Right lobe of liver (tissue), 6 donors: ENCODE measurements around the gene ABLIM2. TPM values are rescaled to one million over a fixed set of nuclear protein-coding genes. Genes with fewer than 3 reads are reported as not detected.

Source experiments
- ATAC-seq, 4 donors: fragments of 200-7000 bp; cut with Tn5 transposase; one replicate each; pipeline ENCODE4 v1.9.1; 2020; ENCODE audit warnings: mild to moderate bottlenecking in 4 of 4, moderate library complexity in 4 of 4
- DNase-seq, 3 donors: peaks; one replicate each; pipeline ENCODE4 v3.0.0-alpha.2; 2020
- H3K27ac ChIP-seq, 3 donors: fragments of 200-600 bp; one replicate each; pipeline ENCODE4 v1.8.0; 2022
- H3K27me3 ChIP-seq, 2 donors: fragments of 200-600 bp; one replicate each; pipeline ENCODE4 v1.8.0; 2022
- H3K36me3 ChIP-seq, 4 donors: fragments of 200-600 bp; sonication (generic) in 1 of 4; one replicate each; pipeline versions ENCODE4 v1.5.1 to v1.8.0; 2017 to 2022; ENCODE audit warnings: control low read depth in 1 of 4
- H3K4me1 ChIP-seq, 4 donors: fragments of 200-600 bp; sonication (generic) in 1 of 4; one replicate each; pipeline versions ENCODE4 v1.5.1 to v1.8.0; 2017 to 2022; ENCODE audit warnings: control low read depth in 1 of 4
- H3K4me3 ChIP-seq, 3 donors: fragments of 200-600 bp; one replicate each; pipeline ENCODE4 v1.8.0; 2022
- H3K9me3 ChIP-seq, 4 donors: fragments of 200-600 bp; sonication (generic) in 1 of 4; one replicate each; pipeline versions ENCODE4 v1.5.1 to v1.8.0; 2017 to 2022; ENCODE audit warnings: control low read depth in 1 of 4
- CTCF ChIP-seq, 4 donors: fragments of 200-600 bp in 3 of 4; fragments of 450-650 bp in 1 of 4; IDR thresholded peaks; one replicate each; pipeline versions ENCODE4 v1.5.1 to v1.8.0; 2016 to 2022; ENCODE audit warnings: antibody characterized with exemption in 4 of 4, mild to moderate bottlenecking in 2 of 4
- POLR2A ChIP-seq: fragments of 450-650 bp; IDR thresholded peaks from one replicate; pipeline ENCODE4 v1.6.1; 2017; ENCODE audit warnings: antibody characterized with exemption, mild to moderate bottlenecking
- WGBS: methylation state at CpG from one replicate; pipeline ENCODE4 v1.1.6; 2018; ENCODE audit warnings: low coverage, low lambda C conversion rate; ENCODE audit not compliant: insufficient coverage; ENCODE audit errors: missing lambda C conversion rate; 5-methylcytosine and 5-hydroxymethylcytosine counted together
- intact Hi-C, 2 donors: fragments of 100-400 bp; cut with DNase I; formaldehyde crosslinking; loops; one replicate each; pipeline versions ENCODE4 v1.11.2 to v1.14.1; 2022
- total RNA-seq, 6 experiments: library from RNA; depleted of rRNA in 2 of 6; stranded (reverse); fragments of >200 nt in 2 of 6; fragmentation: NEBNext Ultra II Directional in 3 of 6; extraction: Animal tissue kit (Norgen Biotek cat#: 25700) in 3 of 6; gene quantifications; one replicate each; pipeline versions ENCODE4 v1.1.0 to v1.2.4, GENCODE V29; 2016 to 2023
- donor health status: DM: no; HTN: yes; CAD: no.
- donor health status: DM: no; HTN: no; CAD: no.
- donor health status: DM: no; HTN: no; CAD: no.
- donor health status: DM: no; HTN: yes; CAD: no.
- donor health status: DM: no; HTN: yes; CAD: no.

Gene ABLIM2
- total RNA-seq, 6 experiments from 2014 or later: 0.93 to 3.5 (median 2.3) TPM

GRCh38 chr4:8121292-8122015 is 37.2 kb downstream of the ABLIM2 start:
- WGBS: 80% methylated on average over 1 of the region's 16 CpGs
- intact Hi-C loops: no loop called here
- DNase-seq (no peak), ATAC-seq (no peak)
- Histone ChIP-seq H3K27me3 (no peaks in the 10 kb centered on the region), H3K27ac (no peak overlapping the region), H3K36me3 (no peaks in the 10 kb centered on the region), H3K4me3 (no peak overlapping the region), H3K4me1 (no peaks in the 10 kb centered on the region), H3K9me3 (no peaks in the 10 kb centered on the region)
- TF ChIP-seq CTCF (IDR thresholded peaks at IDR 0.05): no peak
- no peak for TF ChIP-seq POLR2A

- Histone ChIP-seq H3K27ac (no peak overlapping the region), H3K9me3 (no peaks in the 10 kb centered on the region), H3K27me3 (no peaks in the 10 kb centered on the region), H3K4me3 (no peak overlapping the region), H3K36me3 (no peaks in the 10 kb centered on the region), H3K4me1 (no peaks in the 10 kb centered on the region)
- DNase-seq: no peak
- TF ChIP-seq CTCF (IDR thresholded peaks at IDR 0.05): no peak
- no peak for ATAC-seq
- WGBS: 76% methylated on average over 4 of the region's 12 CpGs
- intact Hi-C loops: no loop called here
Observed at GRCh38 chr4:8120501-8120900, 38.1 kb downstream of the ABLIM2 start.

- no peak for ATAC-seq
- DNase-seq: no peak
- Histone ChIP-seq H3K27ac (no peak overlapping the region), H3K4me1 (no peaks in the 10 kb centered on the region), H3K27me3 (no peaks in the 10 kb centered on the region), H3K36me3 (no peaks in the 10 kb centered on the region), H3K9me3 (no peaks in the 10 kb centered on the region), H3K4me3 (no peak overlapping the region)
- 93% methylated on average over 5 of the region's 18 CpGs for WGBS
- intact Hi-C loops: no loop called here
- TF ChIP-seq CTCF (IDR thresholded peaks at IDR 0.05) (no peak), POLR2A (no peak)
Observed at GRCh38 chr4:8119877-8120276, 38.7 kb downstream of the ABLIM2 start.

- Histone ChIP-seq H3K4me1 (peaks cover 0 to 5% (median 0%) of the 10 kb centered on the region in 4 donors), H3K36me3 (no peaks in the 10 kb centered on the region), H3K4me3 (no peak overlapping the region), H3K9me3 (no peaks in the 10 kb centered on the region), H3K27ac (no peak overlapping the region), H3K27me3 (no peaks in the 10 kb centered on the region)
- 90% methylated on average over 5 of the region's 6 CpGs for WGBS
- TF ChIP-seq CTCF (IDR thresholded peaks at IDR 0.05): no peak
- no peak for TF ChIP-seq POLR2A
- no peak for DNase-seq
- intact Hi-C loops: no loop called here
- ATAC-seq: no peak
Observed at GRCh38 chr4:8118531-8118930, 40.1 kb downstream of the ABLIM2 start.
